K562 (cell line): ENCODE results near the gene PHB1. TPM values are rescaled to one million over a fixed set of nuclear protein-coding genes. Genes with fewer than 3 reads are reported as not detected.

ENCODE experiments used
- ELK1 ChIP-seq: sonication (generic); formaldehyde crosslinking; IDR thresholded peaks from 2 replicates; pipeline ENCODE4 v1.8.1; 2022; ENCODE audit warnings: missing genetic modification reagents
- EP400 ChIP-seq: fragments of 450-650 bp; IDR thresholded peaks from 2 replicates; pipeline ENCODE4 v1.6.1; 2017; ENCODE audit warnings: antibody characterized with exemption, mild to moderate bottlenecking, moderate library complexity
- ETV1 ChIP-seq: fragments of 450-650 bp; conservative IDR thresholded peaks from 2 replicates; pipeline ENCODE4 v1.6.1; 2016; ENCODE audit warnings: missing genetic modification characterization, control low read depth, low read depth, missing compliant biosample characterization
- HDAC1 ChIP-seq, 2 experiments: fragments of 450-650 bp; IDR thresholded peaks; 2 replicates each; pipeline ENCODE4 v1.6.1; 2016 to 2017; ENCODE audit warnings: inconsistent platforms in 1 of 2, mild to moderate bottlenecking in 1 of 2, moderate library complexity in 1 of 2
- KDM1A ChIP-seq, 2 experiments: fragments of 450-650 bp; IDR thresholded peaks; 2 replicates each; pipeline ENCODE4 v1.6.1; 2016; ENCODE audit warnings: mild to moderate bottlenecking in 2 of 2
- MNT ChIP-seq, 2 experiments: fragments of 450-650 bp; conservative IDR thresholded peaks; 2 replicates each; pipeline ENCODE4 v1.6.1; 2017; ENCODE audit warnings: mild to moderate bottlenecking in 2 of 2, moderate library complexity in 2 of 2
- MYNN ChIP-seq, 2 experiments: sonication (generic); formaldehyde crosslinking in 1 of 2; IDR thresholded peaks; 2 replicates each; pipeline versions ENCODE4 v1.5.0 to v1.6.1; 2016 to 2020; ENCODE audit warnings: antibody characterized with exemption in 1 of 2, missing genetic modification reagents in 1 of 2
- PHF20 ChIP-seq: fragments of 450-650 bp; IDR thresholded peaks from 2 replicates; pipeline ENCODE4 v1.6.1; 2018; ENCODE audit not compliant: partially characterized antibody
- PHF8 ChIP-seq: fragments of 200-600 bp; sonication (generic); IDR thresholded peaks from 2 replicates; pipeline ENCODE4 v1.6.1; 2012; ENCODE audit warnings: mixed run types, mild to moderate bottlenecking, inconsistent platforms, low read length, moderate library complexity, borderline replicate concordance
- ZBTB40 ChIP-seq, 2 experiments: fragments of 450-650 bp in 1 of 2; sonication (generic) in 1 of 2; formaldehyde crosslinking in 1 of 2; IDR thresholded peaks; 2 replicates each; pipeline versions ENCODE4 v1.7.1 to v1.9.0; 2016 to 2022; ENCODE audit warnings: inconsistent platforms in 1 of 2, mild to moderate bottlenecking in 1 of 2, missing genetic modification reagents in 1 of 2
- ZNF175 ChIP-seq: fragments of 200-800 bp; sonication (Bioruptor generic); IDR thresholded peaks from 2 replicates; pipeline ENCODE4 v1.6.1; 2016; ENCODE audit warnings: low read depth, mild to moderate bottlenecking, missing genetic modification characterization, missing compliant biosample characterization
- ZNF589 ChIP-seq: fragments of 200-800 bp; sonication (Bioruptor generic); IDR thresholded peaks from 2 replicates; pipeline ENCODE4 v1.6.1; 2016; ENCODE audit warnings: low read depth, missing genetic modification characterization, missing compliant biosample characterization
- ZNF644 ChIP-seq: fragments of 200-800 bp; sonication (Bioruptor generic); IDR thresholded peaks from 2 replicates; pipeline ENCODE4 v1.6.1; 2016; ENCODE audit warnings: low read depth, missing genetic modification characterization, missing compliant biosample characterization
- polyA plus RNA-seq, 8 experiments: library from polyadenylated mRNA; depleted of rRNA in 4 of 8; stranded (reverse) in 5 of 8; unstranded in 3 of 8; fragments of >200 nt; fragmentation: Nextera tagmentation in 2 of 8; fragmentation: Illumina TruSeq in 1 of 8; extraction: Ambion mirVana in 2 of 8; extraction: Trizol in 1 of 8; gene quantifications; 2 replicates each; pipeline versions ENCODE4 v1.2.1 to v1.2.3, GENCODE V29; 2011 to 2014; ENCODE audit warnings: inconsistent platforms in 1 of 8, missing spikeins in 1 of 8
- total RNA-seq, 7 experiments: library from RNA; depleted of rRNA in 6 of 7; stranded (reverse); fragments of >200 nt in 6 of 7; fragmentation: Illumina TruSeq in 2 of 7; extraction: Trizol in 2 of 7; gene quantifications; 2 replicates each; pipeline versions ENCODE4 v1.2.1 to v1.2.3, GENCODE V29; 2011 to 2021; ENCODE audit warnings: low replicate concordance in 1 of 7

The PHB1 gene
- total and polyA plus RNA-seq, 9 of the 15 experiments (the other 6 are each of a cell fraction or from before 2014, with no cell fraction given) = 191 to 818 (median 349) TPM

GRCh38 chr17:49390548-49391324, 23.9 kb downstream of the PHB1 start (continued):
- TF ChIP-seq ZBTB40 (IDR thresholded peaks at IDR 0.05) (peak; percentile 79), ZBTB40 (CRISPR knock-in tag; IDR thresholded peaks at IDR 0.05) (no peak), ZNF589 (CRISPR knock-in tag) (peak; percentile 52; the same call in 1 of the 2 replicates), ZNF644 (tag) (peak; percentile 69; the same call in 1 of the 2 replicates), KDM1A (IDR thresholded peaks at IDR 0.05) (peak in 1 of 2 experiments; percentile 32; a peak in 1 of 4 replicates), EP400 (peak; percentile 50), PHF20 (peak; percentile 58), MNT (conservative IDR thresholded peaks at IDR 0.05) (peak in 1 of 2 experiments; percentile 37; a peak in 1 of 4 replicates), ELK1 (CRISPR knock-in tag) (no peak), ETV1 (tag) (peak; percentile 70), PHF8 (peak; percentile 51; the same call in 1 of the 2 replicates), MYNN (IDR thresholded peaks at IDR 0.05) (no peak), MYNN (CRISPR knock-in tag; IDR thresholded peaks at IDR 0.05) (no peak), ZNF175 (CRISPR knock-in tag) (peak; percentile 51; the same call in 1 of the 2 replicates), HDAC1 (IDR thresholded peaks at IDR 0.05) (no peak)
